Glutamatergic neuron (in vitro differentiated cells): ENCODE results near the gene APC2. TPM values are rescaled to one million over a fixed set of nuclear protein-coding genes. Genes with fewer than 3 reads are reported as not detected.

Experiments used
- DNase-seq: peaks from one replicate; pipeline ENCODE4 v3.0.0; 2022
- H3K27ac Mint-ChIP-seq: one replicate; pipeline ENCODE4 v1.8.0; 2020; ENCODE audit warnings: mild to moderate bottlenecking, mixed read lengths, inconsistent platforms; ENCODE audit not compliant: unreplicated experiment
- H3K27me3 Mint-ChIP-seq: one replicate; pipeline ENCODE4 v1.8.0; 2020; ENCODE audit warnings: mild to moderate bottlenecking, moderate library complexity, mixed read lengths, inconsistent platforms; ENCODE audit not compliant: unreplicated experiment
- H3K36me3 Mint-ChIP-seq: one replicate; pipeline ENCODE4 v1.8.0; 2020; ENCODE audit warnings: mild to moderate bottlenecking, mixed read lengths, inconsistent platforms; ENCODE audit not compliant: unreplicated experiment
- H3K4me1 Mint-ChIP-seq: one replicate; pipeline ENCODE4 v1.8.0; 2020; ENCODE audit warnings: mild to moderate bottlenecking, low read depth, mixed read lengths, inconsistent platforms; ENCODE audit not compliant: unreplicated experiment
- H3K4me3 Mint-ChIP-seq: one replicate; pipeline ENCODE4 v1.8.0; 2020; ENCODE audit warnings: mild to moderate bottlenecking, mixed read lengths, inconsistent platforms; ENCODE audit not compliant: unreplicated experiment
- H3K9me3 Mint-ChIP-seq: one replicate; pipeline ENCODE4 v1.8.0; 2020; ENCODE audit warnings: mild to moderate bottlenecking, moderate library complexity, mixed read lengths, inconsistent platforms; ENCODE audit not compliant: unreplicated experiment
- total RNA-seq: library from RNA; stranded (reverse); fragmentation: NEBNext Ultra II Directional; extraction: Animal tissue kit (Norgen Biotek cat#: 25700); gene quantifications from one replicate; pipeline ENCODE4 v1.2.1, GENCODE V29; 2021; ENCODE audit not compliant: unreplicated experiment
- TF ChIP-seq, protein P1 (sequence below): fragments of 200-600 bp; sonication (generic); IDR thresholded peaks from one replicate; pipeline ENCODE4 v1.5.0; 2021; ENCODE audit not compliant: partially characterized antibody, unreplicated experiment

Gene APC2
- total RNA-seq, 1 donor from 2014 or later, result 371 TPM

DNA sequence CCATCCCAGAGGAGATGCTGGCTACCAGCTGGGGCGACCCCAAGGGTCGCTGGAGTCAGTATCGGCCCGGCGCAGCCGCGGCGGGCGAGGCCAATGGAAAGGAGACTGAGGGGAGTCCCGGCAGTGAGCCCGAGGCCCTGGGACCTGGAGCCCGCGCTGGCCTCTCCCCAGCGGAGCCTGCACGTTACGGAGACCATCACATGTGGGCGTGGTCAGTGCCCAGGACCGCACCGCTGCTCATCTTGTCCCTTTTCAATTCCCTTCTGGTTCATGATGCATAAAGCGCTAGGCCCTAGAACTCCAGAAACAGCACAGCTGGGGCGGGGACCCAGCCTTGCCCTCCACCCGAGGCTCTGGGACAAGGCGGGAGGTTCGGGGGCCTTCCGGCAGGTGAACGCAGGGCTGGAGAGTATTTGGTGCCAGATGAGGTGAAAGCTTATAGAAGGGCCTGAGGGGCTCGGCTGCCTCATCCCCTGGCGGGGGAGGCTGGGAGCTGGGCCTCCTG is 21.1 kb downstream of the APC2 start:
- H3K4me3 Mint-ChIP-seq, result no peak overlapping the region
- H3K36me3 Mint-ChIP-seq, result no peaks in the 10 kb centered on the region
- H3K27ac Mint-ChIP-seq, result peak overlapping the region; percentile 52
- H3K27me3 Mint-ChIP-seq, result peaks cover 32% of the 10 kb centered on the region
- H3K9me3 Mint-ChIP-seq, result peaks cover 29% of the 10 kb centered on the region
- DNase-seq, result peak; percentile 80
- TF ChIP-seq, protein P1, sequence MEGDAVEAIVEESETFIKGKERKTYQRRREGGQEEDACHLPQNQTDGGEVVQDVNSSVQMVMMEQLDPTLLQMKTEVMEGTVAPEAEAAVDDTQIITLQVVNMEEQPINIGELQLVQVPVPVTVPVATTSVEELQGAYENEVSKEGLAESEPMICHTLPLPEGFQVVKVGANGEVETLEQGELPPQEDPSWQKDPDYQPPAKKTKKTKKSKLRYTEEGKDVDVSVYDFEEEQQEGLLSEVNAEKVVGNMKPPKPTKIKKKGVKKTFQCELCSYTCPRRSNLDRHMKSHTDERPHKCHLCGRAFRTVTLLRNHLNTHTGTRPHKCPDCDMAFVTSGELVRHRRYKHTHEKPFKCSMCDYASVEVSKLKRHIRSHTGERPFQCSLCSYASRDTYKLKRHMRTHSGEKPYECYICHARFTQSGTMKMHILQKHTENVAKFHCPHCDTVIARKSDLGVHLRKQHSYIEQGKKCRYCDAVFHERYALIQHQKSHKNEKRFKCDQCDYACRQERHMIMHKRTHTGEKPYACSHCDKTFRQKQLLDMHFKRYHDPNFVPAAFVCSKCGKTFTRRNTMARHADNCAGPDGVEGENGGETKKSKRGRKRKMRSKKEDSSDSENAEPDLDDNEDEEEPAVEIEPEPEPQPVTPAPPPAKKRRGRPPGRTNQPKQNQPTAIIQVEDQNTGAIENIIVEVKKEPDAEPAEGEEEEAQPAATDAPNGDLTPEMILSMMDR, result no peak
- peaks cover 7% of the 10 kb centered on the region for H3K4me1 Mint-ChIP-seq

DNA sequence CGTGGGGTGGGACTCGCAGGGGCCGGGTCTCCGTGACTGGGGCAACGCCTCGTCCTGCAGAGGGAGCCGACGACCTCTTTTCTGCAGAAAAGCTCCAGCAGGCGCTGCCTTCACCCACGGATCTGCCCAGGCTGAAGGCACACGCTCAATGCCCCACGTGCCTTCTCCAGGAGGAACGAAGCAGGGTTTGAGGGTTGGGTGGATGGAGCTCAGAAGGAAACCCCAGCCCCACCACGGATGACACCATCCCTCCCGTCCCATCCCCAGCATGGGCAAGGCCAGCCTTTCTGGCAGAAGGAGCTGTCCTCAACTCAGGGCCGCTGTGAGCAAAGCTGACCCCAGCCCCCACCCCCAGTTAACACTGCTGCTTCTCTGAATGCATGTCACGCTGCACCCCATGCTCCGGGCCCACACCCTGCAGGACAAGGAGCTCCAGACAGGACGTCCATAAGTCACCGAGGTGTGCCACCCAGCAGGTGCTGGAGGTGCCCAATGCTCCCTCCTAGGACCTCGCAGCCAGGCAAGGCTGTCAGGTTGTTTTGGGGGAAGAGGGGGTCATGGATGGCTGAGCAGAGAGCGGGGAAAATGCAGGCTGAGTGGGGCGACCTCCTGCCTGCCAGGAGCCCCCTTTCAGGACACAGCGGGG is 21.7 kb downstream of the APC2 start:
- H3K27ac Mint-ChIP-seq, result peak overlapping the region; percentile 55
- TF ChIP-seq, protein P1, result no peak
- H3K9me3 Mint-ChIP-seq, result peaks cover 28% of the 10 kb centered on the region
- no peak overlapping the region for H3K4me3 Mint-ChIP-seq
- peaks cover 7% of the 10 kb centered on the region for H3K4me1 Mint-ChIP-seq
- no peaks in the 10 kb centered on the region for H3K36me3 Mint-ChIP-seq
- peak; percentile 67 for DNase-seq
- peaks cover 32% of the 10 kb centered on the region for H3K27me3 Mint-ChIP-seq

- peaks cover 36% of the 10 kb centered on the region for H3K27me3 Mint-ChIP-seq
- TF ChIP-seq, protein P1, result no peak
- H3K36me3 Mint-ChIP-seq, result no peaks in the 10 kb centered on the region
- H3K27ac Mint-ChIP-seq, result peak overlapping the region; percentile 98
- H3K4me3 Mint-ChIP-seq, result peak overlapping the region; percentile 79
- peaks cover 7% of the 10 kb centered on the region for H3K4me1 Mint-ChIP-seq
- DNase-seq, result peak; percentile 65
- peaks cover 28% of the 10 kb centered on the region for H3K9me3 Mint-ChIP-seq
Observed at GRCh38 chr19:1472231-1473084, 22.5 kb downstream of the APC2 start.

DNA sequence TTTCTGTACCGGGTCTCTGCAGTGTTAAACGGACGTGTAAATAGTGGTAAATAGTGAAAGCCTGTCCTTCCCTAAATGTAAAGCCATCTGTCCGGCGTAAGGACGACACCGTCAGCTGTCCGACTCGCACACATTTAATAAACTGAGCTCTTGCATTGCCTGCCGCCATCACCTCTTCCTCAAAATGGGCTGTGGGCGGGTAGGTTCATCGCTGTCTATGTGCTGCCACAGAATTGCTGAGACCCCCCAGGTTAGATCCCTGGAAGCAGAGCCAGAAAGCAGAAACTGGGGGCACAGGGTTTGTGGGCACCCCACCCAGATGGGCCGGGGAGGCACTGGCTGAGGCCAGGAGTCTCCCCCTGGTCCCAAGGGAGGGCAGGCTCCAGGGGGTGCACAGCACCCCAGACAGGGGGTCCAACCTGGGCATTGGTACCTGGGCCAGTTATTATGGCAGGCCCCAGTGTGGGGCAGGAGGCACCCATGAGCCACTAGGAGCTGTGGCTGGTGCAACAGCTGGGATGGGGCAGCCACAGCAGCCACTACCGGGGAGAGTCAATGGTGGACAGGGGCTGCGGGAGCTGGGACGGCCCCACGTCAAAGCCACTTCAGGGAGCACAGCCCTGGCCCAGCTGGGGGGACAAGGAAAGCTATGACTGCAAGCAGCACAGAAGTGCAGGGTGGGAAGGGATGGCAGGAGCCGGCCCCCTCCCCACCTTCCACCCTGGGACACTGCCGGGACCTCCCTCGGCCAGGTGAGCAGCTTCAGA is 23.3 kb downstream of the APC2 start:
- Mint-ChIP-seq H3K4me3 (peak overlapping the region; percentile 79), H3K9me3 (peaks cover 28% of the 10 kb centered on the region), H3K27ac (peak overlapping the region; percentile 98), H3K4me1 (peaks cover 7% of the 10 kb centered on the region), H3K27me3 (peaks cover 36% of the 10 kb centered on the region), H3K36me3 (no peaks in the 10 kb centered on the region)
- peak; percentile 55 for DNase-seq
- TF ChIP-seq, protein P1, result no peak
